ENCODE measurements around the gene SH3TC2.

The SH3TC2 gene

GRCh38 chr5:149036970-149037369, 25.9 kb downstream of the SH3TC2 start:
- DNase-seq, result no peak
- intact Hi-C loops (cut with DNase I), result loop anchor here (5.0 kb wide), 1 partner anchor 300 kb away; no protein-coding TSS in a partner anchor

- DNase-seq, result no peak
- intact Hi-C loops (cut with DNase I), result loop anchor here (5.0 kb wide), 1 partner anchor 299 kb away; no protein-coding TSS in a partner anchor
Measured at GRCh38 chr5:149036168-149036567, 26.7 kb downstream of the SH3TC2 start.

DNA sequence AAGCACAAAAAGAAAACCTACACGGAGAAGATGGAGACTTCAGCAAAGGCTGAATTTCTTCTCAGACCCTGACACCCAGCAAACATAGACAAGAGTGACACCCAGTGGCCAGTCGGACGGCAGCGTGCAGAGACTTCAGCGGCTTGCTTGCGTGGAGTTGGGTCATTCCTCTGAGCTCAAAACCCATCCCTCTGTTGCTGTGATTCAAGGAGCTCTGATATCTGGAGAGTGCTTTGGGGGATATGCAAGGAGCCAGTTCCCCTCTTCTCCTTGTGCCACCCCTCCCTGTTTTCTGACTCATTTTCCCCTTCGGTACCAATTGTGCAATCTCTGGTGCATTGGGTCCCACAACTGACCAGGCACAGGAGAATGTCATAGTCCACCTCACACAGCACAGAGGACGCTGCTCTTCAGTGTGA, 27.5 kb downstream of the SH3TC2 start:
- intact Hi-C loops (cut with DNase I), result loop anchor here (5.0 kb wide), 1 partner anchor 298 kb away; no protein-coding TSS in a partner anchor
- peak; percentile 70 to 93 (median 84) for DNase-seq

GRCh38 chr5:149030838-149031397, 31.9 kb downstream of the SH3TC2 start:
- intact Hi-C loops (cut with DNase I), result no loop called here

GRCh38 chr5:149030392-149030791, 32.5 kb downstream of the SH3TC2 start:
- intact Hi-C loops (cut with DNase I), result no loop called here
- no peak for DNase-seq

More at GRCh38 chr5:149030838-149031397, 31.9 kb downstream of the SH3TC2 start:
- no peak for DNase-seq

GRCh38 chr5:149028984-149029383, 33.9 kb downstream of the SH3TC2 start:
- no peak for DNase-seq
- intact Hi-C loops (cut with DNase I), result no loop called here

DNA sequence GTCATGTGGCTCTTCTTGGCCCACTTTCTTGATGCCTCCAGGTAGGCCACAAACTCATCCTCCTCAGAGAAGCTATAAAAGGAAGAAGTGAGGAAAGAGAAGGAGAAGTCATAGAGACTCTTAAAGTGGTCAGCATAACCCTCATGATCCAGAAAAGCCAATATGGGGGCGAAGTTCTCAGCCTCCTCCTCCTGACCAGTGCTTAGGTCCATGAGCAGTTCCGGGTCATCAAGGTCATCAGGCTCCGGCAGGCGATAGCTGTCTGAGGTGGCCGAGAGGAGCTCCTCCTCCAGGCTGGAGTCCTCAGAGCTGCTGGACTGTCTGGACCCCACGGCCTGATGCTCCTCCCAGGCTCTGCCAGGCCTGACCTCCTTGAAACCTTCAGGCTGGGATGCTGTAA, 34.7 kb downstream of the SH3TC2 start:
- intact Hi-C loops (cut with DNase I), result no loop called here
- DNase-seq, result no peak

- DNase-seq, result no peak
- intact Hi-C loops (cut with DNase I), result no loop called here
Measured at GRCh38 chr5:149027636-149028035, 35.2 kb downstream of the SH3TC2 start.

DNA sequence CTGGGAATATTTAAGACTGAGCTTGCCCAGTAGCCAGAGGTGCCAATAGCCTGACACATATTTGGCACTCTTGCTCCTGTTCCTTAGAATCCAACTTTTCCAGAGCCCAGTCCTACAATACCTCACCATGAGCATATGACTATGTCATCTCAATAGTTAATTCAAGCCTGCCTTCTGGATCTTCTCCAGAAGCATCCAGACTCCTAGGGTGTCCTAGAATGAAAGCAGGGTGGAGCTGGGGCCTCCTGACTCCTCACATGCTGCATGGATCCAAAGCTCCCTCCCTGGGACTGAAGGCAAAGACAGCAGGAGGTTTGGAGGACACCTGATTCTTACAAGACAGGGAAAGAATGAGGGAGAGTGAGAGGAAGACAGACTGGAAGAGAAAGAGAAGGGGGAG, 37.9 kb downstream of the SH3TC2 start:
- intact Hi-C loops (cut with DNase I), result no loop called here
- DNase-seq, result no peak

- intact Hi-C loops (cut with DNase I), result no loop called here
Measured at GRCh38 chr5:149024477-149024876, 38.4 kb downstream of the SH3TC2 start.

DNA sequence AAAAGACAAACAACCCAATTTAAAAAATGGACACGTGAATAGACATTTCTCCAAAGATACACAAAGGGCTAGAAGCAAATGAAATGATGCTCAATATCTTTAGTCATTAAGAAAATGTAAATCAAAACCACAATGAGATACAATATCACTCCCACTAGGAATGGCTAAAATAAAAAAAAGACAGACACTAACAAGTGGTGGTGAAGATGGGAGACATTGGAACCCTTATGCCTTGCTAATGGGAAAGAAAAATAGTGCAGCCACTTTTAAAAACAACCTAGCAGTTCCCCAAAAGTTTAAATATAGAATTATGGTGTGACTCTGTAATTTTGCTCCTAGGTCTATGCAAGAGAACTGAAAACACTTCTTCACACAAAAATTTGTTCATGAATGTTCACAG, 40.7 kb downstream of the SH3TC2 start:
- intact Hi-C loops (cut with DNase I), result no loop called here
- DNase-seq, result no peak

More at GRCh38 chr5:149024477-149024876, 38.4 kb downstream of the SH3TC2 start:
- DNase-seq, result no peak

GRCh38 chr5:149019679-149020078, 43.2 kb downstream of the SH3TC2 start:
- no peak for DNase-seq
- intact Hi-C loops (cut with DNase I), result no loop called here

DNA sequence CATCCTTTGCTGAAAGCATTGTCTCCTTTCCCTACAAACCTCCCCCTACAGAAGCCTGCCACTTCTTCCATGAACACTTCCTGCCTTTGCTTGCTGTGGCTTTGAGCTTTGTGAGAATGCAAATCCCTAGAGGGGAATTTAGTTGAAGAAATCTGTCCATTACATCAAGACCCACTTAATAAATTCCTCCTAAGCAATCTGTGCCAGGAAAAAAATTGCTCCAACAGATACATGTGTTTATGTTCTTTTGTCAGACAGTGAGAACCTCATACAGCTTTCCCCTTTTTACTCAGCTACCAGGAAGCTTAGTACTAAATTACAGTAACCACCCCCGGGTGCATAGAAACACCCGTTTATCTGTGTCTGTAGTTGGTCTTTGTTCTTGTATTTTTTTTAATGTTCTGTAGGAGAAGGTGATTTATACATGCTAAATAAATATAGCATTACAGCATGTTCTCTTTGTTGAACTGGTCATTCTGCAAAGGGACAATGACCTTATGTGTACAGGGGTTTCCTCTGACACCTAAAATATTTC, 43.9 kb downstream of the SH3TC2 start:
- intact Hi-C loops (cut with DNase I), result no loop called here
- no peak for DNase-seq

GRCh38 chr5:149017636-149018035, 45.2 kb downstream of the SH3TC2 start:
- intact Hi-C loops (cut with DNase I), result no loop called here
- no peak for DNase-seq

DNA sequence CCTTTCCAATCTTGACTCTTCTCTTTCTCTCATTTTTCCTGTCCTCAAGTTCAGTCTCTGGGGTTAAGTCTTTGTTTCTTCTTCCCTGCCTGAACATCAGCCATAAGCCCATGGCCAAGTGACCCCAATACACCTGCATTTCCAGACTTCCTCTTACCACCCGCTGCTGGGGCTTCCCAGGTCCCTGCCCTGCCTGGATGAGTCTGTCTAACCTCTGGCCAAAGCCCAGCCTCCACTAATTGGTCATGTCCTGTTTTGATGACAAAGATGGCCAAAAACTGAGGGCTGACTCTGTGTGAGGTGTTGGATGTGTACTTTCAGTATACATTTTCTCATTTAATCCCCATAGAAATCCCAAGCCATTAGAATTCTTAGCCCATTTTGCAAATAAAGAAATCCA, 47.3 kb downstream of the SH3TC2 start:
- no peak for DNase-seq
- intact Hi-C loops (cut with DNase I), result no loop called here

GRCh38 chr5:149015126-149015525, 47.7 kb downstream of the SH3TC2 start:
- no peak for DNase-seq
- intact Hi-C loops (cut with DNase I), result no loop called here

GRCh38 chr5:149014571-149015031, 48.3 kb downstream of the SH3TC2 start:
- intact Hi-C loops (cut with DNase I), result no loop called here
- DNase-seq, result no peak

DNA sequence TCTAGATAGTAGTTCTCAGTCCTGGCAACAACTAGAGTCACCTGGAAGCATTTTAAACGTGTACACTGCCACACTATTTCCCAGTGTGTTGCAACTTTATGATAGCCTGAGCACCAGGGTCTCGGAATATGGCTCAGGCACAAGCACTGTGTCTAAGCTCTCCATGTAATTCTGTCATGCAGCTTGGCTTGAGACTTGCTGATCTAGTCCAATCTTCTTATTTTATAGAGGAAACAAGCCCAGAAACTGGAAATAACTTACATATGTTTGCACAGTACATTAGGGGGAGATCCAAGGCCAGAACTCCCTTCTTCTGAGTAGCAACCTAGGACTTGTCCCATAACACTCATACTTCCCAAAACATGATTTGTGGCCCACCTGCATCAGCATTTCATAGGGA, 49.1 kb downstream of the SH3TC2 start:
- intact Hi-C loops (cut with DNase I), result no loop called here

GRCh38 chr5:149012350-149012749, 50.5 kb downstream of the SH3TC2 start:
- intact Hi-C loops (cut with DNase I), result no loop called here

More for the DNA sequence above, 49.1 kb downstream of the SH3TC2 start:
- DNase-seq, result no peak

GRCh38 chr5:149011728-149012127, 51.1 kb downstream of the SH3TC2 start:
- no peak for DNase-seq
- intact Hi-C loops (cut with DNase I), result no loop called here

More at GRCh38 chr5:149012350-149012749, 50.5 kb downstream of the SH3TC2 start:
- DNase-seq, result no peak

DNA sequence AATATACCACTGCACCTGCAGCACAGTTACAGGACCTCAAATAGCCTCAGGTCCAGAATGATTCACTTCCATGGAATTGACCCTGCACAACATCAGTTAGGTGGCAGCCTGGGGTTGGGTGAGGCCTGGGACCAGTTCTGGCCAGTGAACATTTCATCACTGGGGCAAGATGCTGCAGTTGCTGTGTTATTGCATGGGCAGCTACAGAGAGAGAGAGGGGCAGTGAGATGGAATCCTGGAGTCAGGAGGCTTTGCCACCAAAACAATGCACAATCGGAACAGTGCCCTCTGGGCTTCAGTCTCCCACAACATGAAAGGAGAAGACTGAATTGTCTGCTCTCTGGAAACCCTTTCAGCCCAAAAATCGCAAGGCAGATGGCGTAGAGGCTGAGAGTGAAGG, 51.8 kb downstream of the SH3TC2 start:
- intact Hi-C loops (cut with DNase I), result no loop called here
- peak in 29 of 42 donors; percentile 5 to 73 (median 32) for DNase-seq
